GM10248 (cell line): ENCODE results near the gene ZBTB7B.
"Not testable (repeated sequence)": the region's sequence is repeated elsewhere in the genome, so short reads cannot be mapped to it uniquely, and the experiment has no call there.

Experiments used
- CTCF ChIA-PET: fragments of 300-600 bp; sonication (Branson Sonifier 250); formaldehyde crosslinking; extraction: SDS; loops from one replicate; lab custom pipeline; 2021; ENCODE audit warnings: antibody characterized with exemption; lab: Yijun Ruan, JAX
- POLR2A ChIA-PET: fragments of 350-650 bp; sonication (Branson Sonifier 250); formaldehyde crosslinking; extraction: SDS; loops from one replicate; lab custom pipeline; 2020; ENCODE audit warnings: antibody characterized with exemption; lab: Yijun Ruan, JAX
- DNase-seq: peaks from one replicate; pipeline ENCODE4 v3.0.0; 2012; ENCODE audit errors: extremely low spot score
- TF ChIP-seq, protein P1 (sequence below): IDR thresholded peaks from 2 replicates; pipeline ENCODE4 v1.5.1; 2012; ENCODE audit warnings: mild to moderate bottlenecking, low read depth; ENCODE audit errors: extremely low read depth, missing control alignments, control extremely low read depth

Gene ZBTB7B

DNA sequence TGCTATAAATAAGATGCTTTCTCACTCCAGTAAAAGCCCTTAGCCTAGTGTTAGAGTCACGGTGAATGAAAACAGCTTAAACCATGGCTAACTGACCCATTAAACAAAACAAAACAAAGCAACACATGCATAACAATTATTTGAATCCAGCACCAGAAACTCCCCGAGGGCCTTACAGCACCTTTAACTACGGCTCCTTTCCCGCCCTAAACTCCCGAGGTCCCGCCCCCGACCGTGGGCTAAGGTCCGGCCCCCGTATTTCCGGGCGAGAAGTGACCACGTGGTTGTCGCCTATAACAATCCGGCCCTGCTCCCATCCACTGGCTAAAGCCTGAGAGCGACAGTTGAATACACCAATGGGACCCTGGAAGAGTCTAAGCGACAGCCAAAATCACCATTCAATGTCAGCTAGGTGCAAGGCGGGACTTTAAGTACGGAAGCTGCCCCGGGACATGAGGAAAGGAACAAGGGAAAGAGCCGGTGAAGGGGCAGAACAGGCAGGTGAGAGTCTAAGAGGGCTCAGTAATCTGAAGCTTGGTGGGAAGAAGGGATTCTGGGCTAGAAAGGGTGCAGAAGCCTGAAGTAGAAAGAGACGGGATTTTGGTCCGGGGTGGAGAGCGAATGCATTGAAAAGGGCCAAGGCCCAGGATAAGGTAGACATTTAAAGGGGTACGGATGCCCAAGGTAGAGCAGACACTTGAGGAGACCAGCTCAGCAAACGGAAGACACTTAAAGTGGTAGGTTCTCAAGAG lies 19.5 kb upstream of the ZBTB7B start, which contains the start of gene FLAD1:
TSS of gene FLAD1 (plus strand) at position 448 of the 752 bp plus-strand sequence. CDS start 351 bp downstream, outside the sequence.
- POLR2A ChIA-PET, result interaction anchor here (0.5 to 2.5 kb wide), 3 partner anchors 9 to 330 kb away, joined by 3 to 9 read pairs (median 8); partner anchors contain the start of genes CKS1B and LENEP
- peak; percentile 98 for DNase-seq
- TF ChIP-seq, protein P1, sequence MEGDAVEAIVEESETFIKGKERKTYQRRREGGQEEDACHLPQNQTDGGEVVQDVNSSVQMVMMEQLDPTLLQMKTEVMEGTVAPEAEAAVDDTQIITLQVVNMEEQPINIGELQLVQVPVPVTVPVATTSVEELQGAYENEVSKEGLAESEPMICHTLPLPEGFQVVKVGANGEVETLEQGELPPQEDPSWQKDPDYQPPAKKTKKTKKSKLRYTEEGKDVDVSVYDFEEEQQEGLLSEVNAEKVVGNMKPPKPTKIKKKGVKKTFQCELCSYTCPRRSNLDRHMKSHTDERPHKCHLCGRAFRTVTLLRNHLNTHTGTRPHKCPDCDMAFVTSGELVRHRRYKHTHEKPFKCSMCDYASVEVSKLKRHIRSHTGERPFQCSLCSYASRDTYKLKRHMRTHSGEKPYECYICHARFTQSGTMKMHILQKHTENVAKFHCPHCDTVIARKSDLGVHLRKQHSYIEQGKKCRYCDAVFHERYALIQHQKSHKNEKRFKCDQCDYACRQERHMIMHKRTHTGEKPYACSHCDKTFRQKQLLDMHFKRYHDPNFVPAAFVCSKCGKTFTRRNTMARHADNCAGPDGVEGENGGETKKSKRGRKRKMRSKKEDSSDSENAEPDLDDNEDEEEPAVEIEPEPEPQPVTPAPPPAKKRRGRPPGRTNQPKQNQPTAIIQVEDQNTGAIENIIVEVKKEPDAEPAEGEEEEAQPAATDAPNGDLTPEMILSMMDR, result no peak
- CTCF ChIA-PET, result interaction anchor here (0.7 to 6.4 kb wide), 8 partner anchors 10 to 102 kb away, joined by 3 to 43 read pairs (median 6); partner anchors contain the start of genes LENEP and PBXIP1

DNA sequence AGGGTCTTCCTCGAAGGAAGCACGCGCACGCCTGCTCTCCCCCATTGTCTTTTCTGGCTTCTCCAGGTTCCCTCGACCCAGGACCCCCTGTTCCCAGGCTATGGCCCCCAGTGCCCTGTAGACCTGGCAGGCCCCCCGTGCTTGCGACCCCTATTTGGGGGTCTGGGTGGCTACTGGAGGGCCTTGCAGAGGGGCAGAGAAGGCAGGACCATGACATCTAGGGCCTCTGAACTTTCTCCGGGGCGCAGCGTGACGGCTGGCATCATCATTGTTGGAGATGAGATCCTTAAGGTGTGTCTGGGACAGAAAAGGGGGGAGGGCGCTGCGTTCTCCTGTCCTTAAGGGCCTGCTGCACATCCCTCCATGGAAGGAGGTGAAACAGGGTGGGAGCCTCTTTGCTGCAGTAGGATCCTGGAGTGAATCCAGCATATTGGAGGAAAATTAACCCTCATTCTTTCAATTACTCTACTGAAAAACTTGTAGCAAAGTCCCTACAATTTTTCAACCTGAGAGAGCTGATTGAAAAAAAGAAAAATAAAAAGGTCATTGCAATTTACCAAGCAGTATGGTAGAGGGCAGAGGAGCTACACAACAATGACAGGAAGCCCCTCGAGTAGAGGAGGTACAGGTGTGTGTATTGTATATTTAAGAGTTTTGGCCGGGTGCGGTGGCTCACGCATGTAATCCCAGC lies 18.7 kb upstream of the ZBTB7B start:
- ChIA-PET POLR2A (interaction anchor here (1.9 to 2.5 kb wide), 2 partner anchors 9 to 10 kb away, joined by 8 to 9 read pairs; partner anchors contain the start of genes CKS1B and LENEP), CTCF (interaction anchor here (1.0 to 6.4 kb wide), 6 partner anchors 9 to 101 kb away, joined by 4 to 43 read pairs (median 8); partner anchors contain the start of genes LENEP and PBXIP1)
- TF ChIP-seq, protein P1, result no peak
- no peak for DNase-seq

DNA sequence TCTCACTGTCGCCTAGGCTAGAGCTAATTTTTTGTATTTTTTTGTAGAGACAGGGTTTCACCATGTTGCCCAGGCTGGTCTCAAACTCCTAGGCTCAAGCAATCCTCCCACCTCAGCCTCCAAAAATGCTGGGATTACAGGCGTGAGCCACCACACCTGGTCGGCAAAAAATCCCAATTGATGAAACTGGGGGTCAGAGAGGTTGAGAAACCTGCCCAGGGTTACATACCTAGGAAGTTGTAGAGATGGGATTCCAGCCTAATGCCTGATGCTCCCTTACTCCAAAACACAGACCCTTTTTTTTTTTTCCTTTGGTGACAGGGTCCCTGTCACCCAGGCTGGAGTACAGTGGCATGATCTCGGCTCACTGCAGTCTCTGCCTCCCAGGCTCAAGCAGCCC lies 15.9 kb upstream of the ZBTB7B start:
- CTCF ChIA-PET, result interaction anchor here (1.4 to 5.5 kb wide), 3 partner anchors 10 to 43 kb away, joined by 4 to 48 read pairs (median 9); no protein-coding TSS in a partner anchor
- POLR2A ChIA-PET, result interaction anchor here (0.5 kb wide), 1 partner anchor 9 kb away, joined by 3 read pairs; no protein-coding TSS in a partner anchor
- not testable (repeated sequence) for DNase-seq

DNA sequence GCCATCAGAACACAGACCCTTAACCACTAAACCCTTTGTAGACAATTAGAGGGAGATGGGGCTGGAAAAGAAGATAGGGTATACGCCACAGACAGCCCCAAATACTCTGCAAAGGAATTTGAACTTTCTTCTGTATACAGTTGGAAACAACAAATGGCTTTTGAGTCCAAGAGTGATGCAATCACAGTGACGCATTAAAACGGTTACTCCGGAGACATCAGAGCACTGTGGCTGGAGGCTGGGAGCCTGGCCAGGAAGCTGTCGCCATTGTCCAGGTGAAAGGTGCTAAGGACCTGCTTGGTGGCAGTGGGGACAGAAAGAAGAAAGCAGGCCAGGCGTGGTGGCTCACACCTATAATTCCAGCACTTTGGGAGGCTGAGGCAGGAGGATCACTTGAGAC lies 15.3 kb upstream of the ZBTB7B start:
- DNase-seq, result no peak
- CTCF ChIA-PET, result interaction anchor here (1.3 to 5.5 kb wide), 5 partner anchors 8 to 43 kb away, joined by 3 to 48 read pairs (median 7); no protein-coding TSS in a partner anchor
- POLR2A ChIA-PET, result interaction anchor here (0.6 to 1.3 kb wide), 2 partner anchors 12 to 34 kb away, joined by 3 read pairs; no protein-coding TSS in a partner anchor
- TF ChIP-seq, protein P1, result no peak

DNA sequence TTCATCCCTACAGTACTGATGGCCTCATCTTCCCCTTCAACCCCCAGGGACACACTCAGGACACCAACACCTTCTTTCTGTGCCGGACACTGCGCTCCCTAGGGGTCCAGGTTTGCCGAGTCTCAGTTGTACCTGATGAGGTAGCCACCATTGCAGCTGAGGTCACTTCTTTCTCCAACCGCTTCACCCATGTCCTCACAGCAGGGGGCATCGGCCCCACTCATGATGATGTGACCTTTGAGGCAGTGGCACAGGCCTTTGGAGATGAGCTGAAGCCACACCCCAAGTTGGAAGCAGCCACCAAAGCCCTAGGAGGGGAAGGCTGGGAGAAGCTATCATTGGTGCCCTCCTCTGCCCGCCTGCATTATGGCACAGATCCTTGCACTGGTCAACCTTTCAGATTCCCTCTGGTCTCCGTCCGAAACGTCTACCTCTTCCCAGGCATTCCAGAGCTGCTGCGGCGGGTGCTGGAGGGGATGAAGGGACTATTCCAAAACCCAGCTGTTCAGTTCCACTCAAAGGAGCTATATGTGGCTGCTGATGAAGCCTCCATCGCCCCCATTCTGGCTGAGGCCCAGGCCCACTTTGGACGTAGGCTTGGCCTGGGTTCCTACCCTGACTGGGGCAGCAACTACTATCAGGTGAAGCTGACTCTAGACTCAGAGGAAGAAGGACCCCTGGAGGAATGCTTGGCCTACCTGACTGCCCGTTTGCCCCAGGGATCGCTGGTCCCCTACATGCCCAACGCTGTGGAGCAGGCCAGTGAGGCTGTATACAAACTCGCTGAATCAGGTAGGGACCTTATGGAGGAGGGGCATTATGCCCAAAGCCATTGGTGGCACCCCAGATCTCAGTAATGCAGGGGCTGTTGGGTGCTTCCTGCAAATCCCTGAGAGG lies 14.3 kb upstream of the ZBTB7B start:
- POLR2A ChIA-PET, result interaction anchor here (0.6 to 1.3 kb wide), 2 partner anchors 11 to 33 kb away, joined by 3 read pairs; no protein-coding TSS in a partner anchor
- TF ChIP-seq, protein P1, result peak; percentile 4
- no peak for DNase-seq
- CTCF ChIA-PET, result interaction anchor here (0.8 to 5.5 kb wide), 11 partner anchors 8 to 103 kb away, joined by 3 to 48 read pairs (median 4); partner anchors contain the start of genes CKS1B and ZBTB7B

DNA sequence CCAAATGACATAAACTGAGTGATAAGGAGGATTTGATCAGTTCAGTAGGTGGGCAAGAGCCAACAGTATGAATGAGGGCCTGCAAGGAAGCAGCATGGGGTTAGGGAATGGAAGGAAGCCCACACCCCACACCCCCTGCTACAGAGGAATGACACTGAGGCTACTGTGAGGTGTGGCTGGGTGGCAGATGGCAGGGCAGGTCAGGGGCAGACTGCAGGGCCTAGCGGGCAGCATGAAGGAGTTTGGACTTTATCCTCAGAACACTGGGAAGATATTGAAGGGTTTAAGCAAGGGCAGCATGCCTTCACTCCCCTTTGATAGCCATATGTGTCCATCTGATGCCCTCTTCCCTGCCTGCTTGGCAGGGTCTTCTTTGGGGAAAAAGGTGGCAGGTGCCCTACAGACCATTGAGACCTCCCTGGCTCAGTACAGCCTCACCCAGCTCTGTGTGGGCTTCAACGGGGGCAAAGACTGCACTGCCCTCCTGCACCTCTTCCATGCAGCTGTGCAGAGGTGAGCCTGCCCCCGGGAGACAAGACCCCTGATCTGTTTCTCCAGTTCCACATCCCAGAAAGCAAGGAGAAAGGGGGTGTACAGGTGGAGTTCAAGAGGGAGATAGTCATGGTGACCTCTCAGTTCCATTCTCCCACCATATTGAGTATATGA lies 13.3 kb upstream of the ZBTB7B start:
- ChIA-PET POLR2A (no interaction called here), CTCF (interaction anchor here (1.6 to 5.5 kb wide), 4 partner anchors 10 to 72 kb away, joined by 4 to 48 read pairs (median 8); partner anchors contain the start of gene SHC1)
- TF ChIP-seq, protein P1, result no peak
- no peak for DNase-seq
